OCI-LY7 (cell line): Measurements from ENCODE around the gene CST4. TPM values are rescaled to one million over a fixed set of nuclear protein-coding genes. Genes with fewer than 3 reads are reported as not detected.
"Not testable (repeated sequence)": the region's sequence is repeated elsewhere in the genome, so short reads cannot be mapped to it uniquely, and the experiment has no call there.

Experiments used
- BruUV-seq: library from RNA; stranded (reverse); fragments of 400-500 nt; replicated peaks from 2 replicates; lab custom pipeline; 2021; lab: Mats Ljungman, UMichigan
- CTCF ChIA-PET: fragments of 300-600 bp; sonication (Branson Sonifier 250); formaldehyde crosslinking; loops from one replicate; lab custom pipeline; 2022; ENCODE audit warnings: antibody characterized with exemption; ENCODE audit not compliant: unreplicated experiment; lab: Charles Lee
- POLR2A ChIA-PET: fragments of 300-600 bp; sonication (Branson Sonifier 250); formaldehyde crosslinking; loops from one replicate; lab custom pipeline; 2022; ENCODE audit warnings: antibody characterized with exemption; lab: Charles Lee
- DNase-seq: peaks from one replicate; pipeline ENCODE4 v3.0.0-alpha.2; 2015; ENCODE audit warnings: low spot score
- H2AFZ ChIP-seq: fragments of 200-600 bp; sonication (generic), shearing (Covaris generic); 2 replicates; pipeline ENCODE4 v1.6.1; 2014; ENCODE audit warnings: mild to moderate bottlenecking, antibody characterized with exemption, low read length, moderate library complexity
- H3K27ac ChIP-seq: fragments of 200-600 bp; sonication (generic); 2 replicates; pipeline ENCODE4 v1.5.1; 2014; ENCODE audit warnings: mixed run types, low read depth, mild to moderate bottlenecking, moderate library complexity, low read length, inconsistent platforms; ENCODE audit not compliant: poor library complexity, severe bottlenecking
- H3K36me3 ChIP-seq: fragments of 200-600 bp; sonication (generic); 2 replicates; pipeline ENCODE4 v1.6.1; 2014; ENCODE audit warnings: mild to moderate bottlenecking, antibody characterized with exemption, low read length, moderate library complexity, mixed read lengths; ENCODE audit not compliant: insufficient read depth
- H3K4me1 ChIP-seq: fragments of 200-600 bp; sonication (generic); 2 replicates; pipeline ENCODE4 v1.5.1; 2014; ENCODE audit warnings: mild to moderate bottlenecking, low read length; ENCODE audit not compliant: insufficient read depth, poor library complexity, severe bottlenecking
- H3K4me2 ChIP-seq: fragments of 200-600 bp; sonication (generic); 2 replicates; pipeline ENCODE4 v1.6.1; 2014; ENCODE audit warnings: mild to moderate bottlenecking, low read length
- H3K4me3 ChIP-seq: fragments of 200-600 bp; sonication (generic); 2 replicates; pipeline ENCODE4 v1.5.1; 2014; ENCODE audit warnings: mild to moderate bottlenecking, low read depth, low read length; ENCODE audit not compliant: poor library complexity, severe bottlenecking
- H3K79me2 ChIP-seq: fragments of 200-600 bp; sonication (generic); 2 replicates; pipeline ENCODE4 v1.6.1; 2016; ENCODE audit warnings: low read depth, mild to moderate bottlenecking, low read length, moderate library complexity, mixed read lengths; ENCODE audit not compliant: insufficient read depth
- H3K9me2 ChIP-seq: fragments of 200-600 bp; sonication (generic); 2 replicates; pipeline ENCODE4 v1.6.1; 2016; ENCODE audit warnings: mild to moderate bottlenecking, low read length, mixed read lengths; ENCODE audit not compliant: insufficient read depth
- H3K9me3 ChIP-seq: fragments of 200-600 bp; sonication (generic); 2 replicates; pipeline ENCODE4 v1.6.1; 2014; ENCODE audit warnings: mild to moderate bottlenecking, mixed run types, low read length, mixed read lengths
- H4K20me1 ChIP-seq: fragments of 200-600 bp; sonication (generic); 2 replicates; pipeline ENCODE4 v1.6.1; 2014; ENCODE audit warnings: mild to moderate bottlenecking, antibody characterized with exemption, low read length, moderate library complexity, mixed read lengths; ENCODE audit not compliant: insufficient read depth
- EZH2phosphoT487 ChIP-seq: fragments of 200-600 bp; sonication (generic); IDR thresholded peaks from 2 replicates; pipeline ENCODE4 v1.6.1; 2018; ENCODE audit warnings: low read depth, borderline replicate concordance, mild to moderate bottlenecking, mixed run types, antibody characterized with exemption, low read length, moderate library complexity, mixed read lengths
- intact Hi-C: fragments of 100-400 bp; cut with micrococcal nuclease; formaldehyde crosslinking; loops from one replicate; pipeline ENCODE4 v1.10.0; 2022; ENCODE audit not compliant: unreplicated experiment
- total RNA-seq, 2 experiments: library from RNA; depleted of rRNA in 1 of 2; stranded (reverse); fragments of >200 nt in 1 of 2; shearing (Covaris generic) in 1 of 2; gene quantifications; 2 replicates each; pipeline ENCODE4 v1.2.3, GENCODE V29; 2014 to 2022
- TF ChIP-seq, protein P1 (sequence below): fragments of 200-600 bp; sonication (generic); conservative IDR thresholded peaks from 2 replicates; pipeline ENCODE4 v1.5.1; 2014; ENCODE audit warnings: mild to moderate bottlenecking, antibody characterized with exemption, low read length, moderate library complexity, mixed read lengths

The CST4 gene
- total RNA-seq, 2 experiments from 2014 or later = not detected

DNA sequence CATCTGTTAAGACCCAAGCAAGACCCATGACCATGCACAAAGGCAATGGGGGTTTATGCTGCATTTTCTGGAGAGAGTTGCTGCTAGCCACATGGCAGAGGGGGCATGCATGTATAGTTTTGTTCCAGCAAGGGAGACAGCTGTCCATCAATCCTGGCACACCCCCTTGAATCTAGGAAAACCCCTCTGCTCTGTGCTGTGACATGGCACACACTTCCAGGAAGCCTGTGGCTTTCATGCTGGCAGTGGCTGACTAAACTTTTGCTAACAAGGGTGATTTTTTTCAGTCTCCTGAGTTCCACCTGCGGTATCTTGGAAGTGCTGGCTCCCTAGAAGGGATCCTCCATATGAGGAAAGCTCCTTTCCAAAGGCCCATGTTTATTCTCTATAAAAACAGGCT lies 9.1 kb upstream of the CST4 start:
- BruUV-seq = no TSS peak
- no peak overlapping the region for H2AFZ ChIP-seq
- H3K79me2 ChIP-seq = no peaks in the 10 kb centered on the region
- H3K4me1 ChIP-seq = no peaks in the 10 kb centered on the region
- no peak for TF ChIP-seq EZH2phosphoT487
- TF ChIP-seq, protein P1, sequence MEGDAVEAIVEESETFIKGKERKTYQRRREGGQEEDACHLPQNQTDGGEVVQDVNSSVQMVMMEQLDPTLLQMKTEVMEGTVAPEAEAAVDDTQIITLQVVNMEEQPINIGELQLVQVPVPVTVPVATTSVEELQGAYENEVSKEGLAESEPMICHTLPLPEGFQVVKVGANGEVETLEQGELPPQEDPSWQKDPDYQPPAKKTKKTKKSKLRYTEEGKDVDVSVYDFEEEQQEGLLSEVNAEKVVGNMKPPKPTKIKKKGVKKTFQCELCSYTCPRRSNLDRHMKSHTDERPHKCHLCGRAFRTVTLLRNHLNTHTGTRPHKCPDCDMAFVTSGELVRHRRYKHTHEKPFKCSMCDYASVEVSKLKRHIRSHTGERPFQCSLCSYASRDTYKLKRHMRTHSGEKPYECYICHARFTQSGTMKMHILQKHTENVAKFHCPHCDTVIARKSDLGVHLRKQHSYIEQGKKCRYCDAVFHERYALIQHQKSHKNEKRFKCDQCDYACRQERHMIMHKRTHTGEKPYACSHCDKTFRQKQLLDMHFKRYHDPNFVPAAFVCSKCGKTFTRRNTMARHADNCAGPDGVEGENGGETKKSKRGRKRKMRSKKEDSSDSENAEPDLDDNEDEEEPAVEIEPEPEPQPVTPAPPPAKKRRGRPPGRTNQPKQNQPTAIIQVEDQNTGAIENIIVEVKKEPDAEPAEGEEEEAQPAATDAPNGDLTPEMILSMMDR = no peak
- H3K4me2 ChIP-seq = no peak overlapping the region
- no peak for DNase-seq
- ChIA-PET CTCF (no interaction called here), POLR2A (no interaction called here)
- H3K9me3 ChIP-seq = no peaks in the 10 kb centered on the region
- no peaks in the 10 kb centered on the region for H4K20me1 ChIP-seq
- intact Hi-C loops = no loop called here
- H3K27ac ChIP-seq = no peak overlapping the region
- H3K36me3 ChIP-seq = no peaks in the 10 kb centered on the region
- H3K4me3 ChIP-seq = no peak overlapping the region
- no peaks in the 10 kb centered on the region for H3K9me2 ChIP-seq

DNA sequence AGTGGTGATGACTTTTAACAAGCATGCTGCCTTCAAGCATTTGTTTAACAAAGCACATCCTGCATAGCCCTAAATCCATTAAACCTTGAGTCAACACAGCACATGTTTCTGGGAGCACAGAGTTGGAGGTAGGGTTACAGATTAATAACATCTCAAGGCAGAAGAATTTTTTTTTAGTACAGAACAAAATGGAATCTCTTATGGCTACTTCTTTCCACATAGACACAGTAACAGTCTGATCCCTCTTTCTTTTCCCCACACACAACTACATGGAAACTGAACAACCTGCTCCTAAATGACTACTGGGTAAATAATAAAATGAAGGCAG lies 6.2 kb upstream of the CST4 start:
- H3K36me3 ChIP-seq, H4K20me1 ChIP-seq, intact Hi-C loops, H3K4me2 ChIP-seq, H2AFZ ChIP-seq, DNase-seq, BruUV-seq, H3K27ac ChIP-seq, POLR2A ChIA-PET, H3K79me2 ChIP-seq, H3K4me3 ChIP-seq, H3K4me1 ChIP-seq, CTCF ChIA-PET, H3K9me2 ChIP-seq, H3K9me3 ChIP-seq: not testable (repeated sequence)

DNA sequence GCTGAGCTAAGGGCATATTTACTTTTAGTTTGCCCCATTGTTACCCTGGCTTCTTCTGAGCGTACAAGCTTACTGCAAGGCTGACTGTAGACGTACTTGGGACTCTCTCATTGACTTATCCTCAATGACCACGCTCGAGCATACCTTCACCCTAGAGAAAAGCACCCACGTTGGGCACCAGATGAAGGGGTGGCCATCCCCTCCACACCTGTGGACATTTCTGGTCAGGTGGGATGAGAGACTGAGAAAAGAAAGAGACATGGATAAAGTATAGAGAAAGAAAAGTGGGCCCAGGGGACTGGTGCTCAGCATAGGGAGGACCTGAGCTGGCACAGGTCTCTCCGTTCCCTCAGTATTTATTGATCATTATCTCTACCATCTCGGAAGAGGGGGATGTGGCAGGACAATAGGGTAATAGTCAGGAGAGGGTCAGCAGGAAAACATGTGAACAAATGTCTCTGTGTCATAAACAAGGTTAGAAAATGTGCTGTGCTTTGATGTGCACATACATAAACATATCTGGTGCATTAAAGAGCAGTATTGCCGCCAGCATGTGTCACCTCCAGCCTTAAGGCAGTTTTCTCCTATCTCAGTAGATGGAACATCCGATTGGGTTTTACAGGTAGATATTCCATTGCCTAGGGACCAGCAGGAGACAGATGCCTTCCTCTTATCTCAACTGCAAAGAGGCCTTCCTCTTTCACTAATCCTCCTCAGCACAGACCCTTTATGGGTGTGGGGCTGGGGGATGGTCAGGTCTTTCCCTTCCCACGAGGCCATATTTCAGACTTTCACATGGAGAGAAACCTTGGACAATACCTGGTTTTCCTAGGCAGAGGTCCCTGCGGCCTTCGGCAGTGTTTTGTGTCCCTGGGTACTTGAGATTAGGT lies 5.6 kb upstream of the CST4 start:
- H3K4me2 ChIP-seq, DNase-seq, H3K9me2 ChIP-seq, CTCF ChIA-PET, H2AFZ ChIP-seq, H3K79me2 ChIP-seq, H3K9me3 ChIP-seq, H3K4me3 ChIP-seq, POLR2A ChIA-PET, H3K4me1 ChIP-seq, H4K20me1 ChIP-seq, H3K36me3 ChIP-seq, BruUV-seq, H3K27ac ChIP-seq, intact Hi-C loops: not testable (repeated sequence)

DNA sequence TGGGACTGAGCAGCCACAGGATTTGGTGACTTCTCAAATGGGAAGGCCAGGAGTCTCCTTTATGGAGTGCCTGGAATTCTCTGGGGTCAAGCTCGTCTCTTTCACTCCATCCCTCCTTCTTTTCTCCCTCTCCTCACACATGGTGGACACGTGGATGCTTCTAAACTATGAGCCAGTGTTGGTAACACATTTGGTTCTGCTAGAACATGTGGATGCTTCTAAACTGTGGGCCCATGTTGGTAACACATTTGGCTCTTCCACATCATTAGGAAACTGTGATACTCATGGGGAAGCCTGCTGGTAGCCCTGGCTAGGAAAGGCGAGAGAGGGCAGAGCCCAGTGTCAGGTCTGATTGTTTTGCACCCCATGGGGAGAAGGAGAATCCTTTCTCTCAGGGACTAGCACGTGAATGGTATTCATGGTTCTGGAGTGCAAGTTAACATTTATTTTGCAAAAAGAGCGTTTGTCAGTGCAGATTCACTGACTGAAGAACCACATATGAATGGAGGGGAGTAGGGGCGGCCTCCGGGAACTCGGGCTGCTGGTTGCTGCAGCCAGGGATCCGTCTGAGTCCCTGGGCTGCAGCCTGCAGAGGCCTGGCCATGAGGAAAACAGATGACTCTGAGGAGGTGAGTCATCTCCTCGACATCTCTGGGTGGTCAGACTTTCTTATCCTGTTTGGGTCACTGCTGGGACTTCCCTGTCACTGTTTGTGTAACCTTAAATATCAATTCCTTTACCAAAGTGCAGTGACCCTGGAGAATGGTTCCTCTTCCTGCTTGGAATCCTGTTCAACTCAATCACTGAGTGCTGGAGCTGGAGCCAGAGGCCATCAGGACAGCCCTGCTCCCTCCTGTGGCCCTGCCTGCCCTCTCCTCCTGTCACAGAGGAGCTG lies 4.1 kb upstream of the CST4 start:
- CTCF ChIA-PET, H3K9me3 ChIP-seq, BruUV-seq, H3K4me3 ChIP-seq, H4K20me1 ChIP-seq, H3K4me1 ChIP-seq, H2AFZ ChIP-seq, H3K4me2 ChIP-seq, H3K27ac ChIP-seq, intact Hi-C loops, DNase-seq, POLR2A ChIA-PET, H3K79me2 ChIP-seq, H3K9me2 ChIP-seq, H3K36me3 ChIP-seq: not testable (repeated sequence)
